ENCODE data around the gene TTF2.

TTF2 gene

GRCh38 chr1:117059678-117060440, at the start of gene TTF2:
TSS of gene TTF2 (plus strand) at chr1:117060326. CDS start at chr1:117060347, 21 bp downstream.
- Histone ChIP-seq H3K27ac (peak within 1 kb of the TSS in 20 of 21 experiments; percentile 49 to 89 (median 77)), H3K4me3 (peak within 1 kb of the TSS; percentile 68 to 97 (median 83))

- Histone ChIP-seq H3K4me3 (no peak overlapping the region), H3K27ac (no peak overlapping the region)
Observed at GRCh38 chr1:117011334-117011733, 48.8 kb upstream of the TTF2 start.

DNA sequence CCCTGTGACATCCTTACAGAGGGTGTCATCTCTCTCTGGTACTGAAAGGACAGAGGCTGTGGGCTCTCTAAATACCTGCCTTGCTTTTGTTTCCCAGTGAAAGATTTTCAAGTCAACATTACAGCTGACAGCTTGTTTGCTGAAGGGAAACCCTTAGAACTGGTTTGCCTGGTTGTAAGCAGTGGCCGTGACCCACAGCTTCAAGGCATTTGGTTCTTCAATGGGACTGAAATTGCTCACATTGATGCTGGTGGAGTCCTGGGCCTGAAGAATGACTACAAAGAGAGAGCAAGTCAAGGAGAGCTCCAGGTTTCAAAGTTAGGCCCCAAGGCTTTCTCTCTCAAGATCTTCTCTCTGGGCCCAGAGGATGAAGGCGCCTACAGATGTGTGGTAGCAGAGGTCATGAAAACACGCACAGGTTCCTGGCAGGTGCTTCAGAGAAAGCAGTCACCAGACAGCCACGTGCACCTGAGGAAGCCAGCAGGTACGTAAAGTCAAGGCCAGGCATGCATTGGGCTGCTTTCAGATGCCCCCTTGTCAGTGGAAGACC, 46.7 kb upstream of the TTF2 start:
- Histone ChIP-seq H3K4me3 (no peak overlapping the region), H3K27ac (peak overlapping the region in 1 of 21 experiments; percentile 38)

- no peak overlapping the region for H3K4me3 ChIP-seq
- no peak overlapping the region for H3K27ac ChIP-seq
Observed at GRCh38 chr1:117014209-117014608, 45.9 kb upstream of the TTF2 start.

- H3K27ac ChIP-seq: no peak overlapping the region
- no peak overlapping the region for H3K4me3 ChIP-seq
Observed at GRCh38 chr1:117015724-117016123, 44.4 kb upstream of the TTF2 start.

DNA sequence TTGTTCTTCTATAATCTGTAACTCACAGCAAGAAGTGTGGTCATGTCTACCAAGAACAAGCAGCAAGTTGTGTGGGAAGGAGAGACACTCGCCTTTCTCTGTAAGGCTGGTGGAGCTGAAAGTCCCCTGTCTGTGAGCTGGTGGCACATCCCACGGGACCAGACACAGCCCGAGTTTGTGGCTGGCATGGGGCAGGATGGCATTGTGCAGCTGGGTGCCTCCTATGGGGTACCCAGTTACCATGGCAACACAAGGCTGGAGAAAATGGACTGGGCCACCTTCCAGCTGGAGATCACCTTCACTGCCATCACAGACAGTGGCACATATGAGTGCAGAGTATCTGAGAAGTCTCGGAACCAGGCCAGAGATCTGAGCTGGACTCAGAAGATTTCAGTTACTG, 43.1 kb upstream of the TTF2 start:
- H3K4me3 ChIP-seq: no peak overlapping the region
- peak overlapping the region in 1 of 21 experiments; percentile 53 for H3K27ac ChIP-seq

- Histone ChIP-seq H3K4me3 (no peak overlapping the region), H3K27ac (peak overlapping the region in 1 of 21 experiments; percentile 53)
Observed at GRCh38 chr1:117017648-117018047, 42.5 kb upstream of the TTF2 start.

DNA sequence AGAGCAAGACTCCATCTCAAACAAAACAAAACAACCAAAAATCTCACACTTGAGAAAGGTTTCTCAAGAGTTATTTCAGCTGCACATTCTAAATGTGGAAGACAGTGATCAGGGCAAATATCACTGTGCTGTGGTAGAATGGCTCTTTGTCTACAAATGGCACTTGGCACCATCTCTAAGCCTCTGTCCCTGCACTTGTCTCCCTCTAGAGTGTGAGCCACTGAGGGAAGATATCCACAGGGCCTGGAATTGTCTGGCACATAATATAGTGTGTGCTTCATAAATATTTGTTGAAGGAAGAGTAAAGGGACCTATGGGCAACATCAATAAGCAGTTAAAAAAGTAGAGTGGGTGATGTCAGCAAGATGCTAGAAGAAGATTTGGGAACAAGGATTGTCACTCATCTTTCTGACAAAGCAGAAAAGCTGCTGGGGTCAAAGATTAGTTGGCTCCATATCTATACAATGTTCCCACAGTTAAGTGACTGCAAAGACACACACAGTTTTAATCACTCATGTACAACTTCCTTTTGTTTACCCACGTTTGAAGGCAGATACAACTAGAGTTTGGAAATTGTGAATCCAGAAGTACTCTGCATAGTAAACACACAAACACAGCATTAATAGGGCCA, 39.5 kb upstream of the TTF2 start:
- H3K27ac ChIP-seq: no peak overlapping the region
- no peak overlapping the region for H3K4me3 ChIP-seq

- Histone ChIP-seq H3K27ac (no peak overlapping the region), H3K4me3 (no peak overlapping the region)
Observed at GRCh38 chr1:117022114-117022513, 38.0 kb upstream of the TTF2 start.

- no peak overlapping the region for H3K4me3 ChIP-seq
- H3K27ac ChIP-seq: no peak overlapping the region
Observed at GRCh38 chr1:117025568-117025967, 34.6 kb upstream of the TTF2 start.

DNA sequence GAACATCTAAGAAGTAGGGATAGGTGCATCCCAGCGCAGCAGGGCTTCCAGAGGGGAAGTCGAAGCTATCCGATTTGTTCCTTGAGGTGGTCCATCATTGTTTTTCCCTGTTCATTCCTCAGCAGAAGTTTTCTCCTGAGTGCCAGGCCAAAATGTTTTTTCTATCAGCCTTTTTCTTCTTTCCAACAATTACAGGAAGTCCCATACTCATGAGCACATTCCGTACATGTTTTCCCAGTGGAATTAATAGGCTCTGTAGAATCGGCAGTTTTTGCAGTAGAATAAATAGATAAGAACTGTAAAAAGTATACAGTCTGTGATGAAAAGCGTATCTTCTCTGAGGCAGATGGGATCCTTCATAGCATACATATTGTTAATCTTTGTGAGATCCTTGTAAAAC, 33.8 kb upstream of the TTF2 start:
- H3K4me3 ChIP-seq: no peak overlapping the region

DNA sequence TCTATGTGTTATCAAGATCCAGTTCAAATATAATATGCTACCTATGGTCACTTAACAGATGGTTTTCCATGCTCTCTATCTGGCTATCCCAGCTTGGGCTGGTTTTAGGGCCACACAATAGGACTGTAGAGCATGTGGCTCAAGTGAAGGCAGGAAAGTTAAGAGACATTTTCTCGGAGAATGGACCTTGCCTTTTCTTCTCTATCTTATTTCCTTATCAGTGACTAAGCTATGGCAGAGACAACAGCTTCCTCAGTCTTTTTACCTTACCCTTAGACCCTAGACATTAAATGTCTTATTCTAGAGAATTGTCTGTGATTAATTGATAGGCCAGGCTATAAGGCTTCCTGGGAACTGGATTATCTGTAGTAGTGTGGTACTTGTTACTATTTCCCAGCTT, 30.4 kb upstream of the TTF2 start:
- no peak overlapping the region for H3K27ac ChIP-seq
- H3K4me3 ChIP-seq: no peak overlapping the region

More for the DNA sequence above, 33.8 kb upstream of the TTF2 start:
- no peak overlapping the region for H3K27ac ChIP-seq

GRCh38 chr1:117030271-117030877, 29.8 kb upstream of the TTF2 start:
- H3K4me3 ChIP-seq: no peak overlapping the region
- no peak overlapping the region for H3K27ac ChIP-seq

- no peak overlapping the region for H3K27ac ChIP-seq
- no peak overlapping the region for H3K4me3 ChIP-seq
Observed at GRCh38 chr1:117032266-117032665, 27.9 kb upstream of the TTF2 start.

DNA sequence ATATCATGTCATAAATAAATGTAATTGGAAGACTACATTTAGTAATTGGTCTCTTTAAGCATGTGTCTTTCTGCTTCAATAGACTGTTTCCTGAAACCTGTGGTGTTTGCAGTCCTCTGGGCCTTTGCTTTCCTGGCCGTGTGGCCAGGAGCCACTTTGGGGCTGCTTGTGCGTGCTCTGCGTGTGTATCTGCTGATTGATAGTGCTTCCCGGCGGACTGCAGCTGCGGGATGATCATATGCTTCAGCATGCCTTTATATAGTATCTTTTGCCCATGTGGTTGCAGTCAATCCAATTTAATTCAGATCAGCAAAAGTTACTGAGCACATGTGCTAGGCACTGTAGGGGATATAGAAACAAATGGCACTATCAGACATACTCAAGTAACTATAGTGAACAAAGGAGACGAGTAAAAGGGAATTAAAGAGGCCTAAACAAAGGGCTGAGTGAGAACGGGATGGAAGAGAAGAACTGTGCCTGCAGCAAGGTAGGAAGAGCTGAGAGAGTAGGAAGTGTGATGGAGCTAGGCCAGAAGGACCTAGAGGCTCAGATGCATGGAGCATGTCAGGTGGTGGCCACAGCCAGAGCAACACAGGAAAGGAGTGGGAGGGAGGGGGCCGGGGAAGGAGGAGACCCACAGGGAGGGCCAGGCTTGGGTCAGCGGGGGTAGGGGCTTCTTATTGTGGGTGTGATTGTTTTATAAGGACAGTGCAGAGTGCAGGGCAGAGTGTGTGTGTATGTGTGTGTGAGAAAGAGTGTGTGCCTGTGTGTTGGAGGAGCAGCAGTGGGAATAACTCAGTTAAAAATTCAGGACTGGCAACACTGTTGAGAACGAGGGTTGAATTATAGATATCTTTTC, 27.2 kb upstream of the TTF2 start:
- H3K27ac ChIP-seq: no peak overlapping the region
- H3K4me3 ChIP-seq: no peak overlapping the region

DNA sequence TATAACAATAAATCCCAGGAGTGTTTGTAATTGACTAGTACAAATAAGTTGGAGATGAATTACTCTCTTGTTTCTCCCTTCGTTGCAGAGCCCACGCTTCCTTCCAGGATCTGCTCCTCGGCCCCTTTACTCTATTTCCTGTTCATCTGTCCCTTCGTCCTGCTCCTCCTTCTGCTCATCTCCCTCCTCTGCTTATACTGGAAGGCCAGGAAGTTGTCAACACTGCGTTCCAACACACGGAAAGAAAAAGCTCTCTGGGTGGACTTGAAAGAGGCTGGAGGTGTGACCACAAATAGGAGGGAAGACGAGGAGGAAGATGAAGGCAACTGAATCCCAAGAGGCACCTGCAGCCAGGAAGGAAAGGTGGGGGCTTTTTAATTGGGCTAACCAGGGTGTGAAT, 26.4 kb upstream of the TTF2 start:
- Histone ChIP-seq H3K27ac (no peak overlapping the region), H3K4me3 (no peak overlapping the region)

GRCh38 chr1:117034791-117035290, 25.3 kb upstream of the TTF2 start:
- no peak overlapping the region for H3K27ac ChIP-seq
- no peak overlapping the region for H3K4me3 ChIP-seq

DNA sequence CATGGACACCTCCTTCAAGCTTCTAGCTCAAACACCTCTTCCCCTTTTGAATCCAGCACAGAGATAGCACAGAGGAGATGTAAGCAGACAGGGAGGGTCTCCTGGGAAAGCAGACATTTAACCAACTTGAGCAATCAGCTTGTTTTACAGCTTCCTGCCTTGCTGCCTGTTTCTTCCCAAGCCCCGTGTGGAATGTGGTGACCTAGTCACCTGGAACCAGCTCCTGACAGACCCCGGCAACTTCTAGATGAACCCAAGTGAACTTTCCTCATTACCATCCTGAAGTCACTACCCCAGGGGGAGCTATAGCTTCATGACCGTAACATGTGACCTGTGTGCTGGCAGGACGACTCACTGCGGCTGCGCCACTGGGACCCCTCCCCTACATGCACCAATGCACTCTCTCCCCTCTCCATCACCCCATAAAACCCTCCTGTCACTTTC, 24.1 kb upstream of the TTF2 start:
- H3K27ac ChIP-seq: no peak overlapping the region
- no peak overlapping the region for H3K4me3 ChIP-seq

DNA sequence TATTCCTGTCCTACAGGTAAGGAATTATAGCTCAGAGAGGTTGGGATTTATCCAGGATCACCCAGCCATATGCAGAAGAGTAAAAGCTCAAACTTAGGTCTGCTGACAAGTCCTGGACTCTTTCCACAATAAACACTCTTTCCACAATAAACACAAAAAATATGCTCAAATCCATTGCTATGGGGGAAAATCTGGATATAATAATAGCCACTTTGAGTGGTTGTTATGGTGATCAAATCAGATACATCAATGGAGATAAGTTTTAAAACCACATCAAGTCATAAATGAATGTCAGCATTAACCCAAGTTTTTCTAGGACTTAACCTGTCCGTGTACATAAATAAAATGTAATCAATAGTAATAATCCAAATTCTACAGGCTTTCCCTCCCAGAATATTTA, 22.3 kb upstream of the TTF2 start:
- Histone ChIP-seq H3K4me3 (no peak overlapping the region), H3K27ac (no peak overlapping the region)

DNA sequence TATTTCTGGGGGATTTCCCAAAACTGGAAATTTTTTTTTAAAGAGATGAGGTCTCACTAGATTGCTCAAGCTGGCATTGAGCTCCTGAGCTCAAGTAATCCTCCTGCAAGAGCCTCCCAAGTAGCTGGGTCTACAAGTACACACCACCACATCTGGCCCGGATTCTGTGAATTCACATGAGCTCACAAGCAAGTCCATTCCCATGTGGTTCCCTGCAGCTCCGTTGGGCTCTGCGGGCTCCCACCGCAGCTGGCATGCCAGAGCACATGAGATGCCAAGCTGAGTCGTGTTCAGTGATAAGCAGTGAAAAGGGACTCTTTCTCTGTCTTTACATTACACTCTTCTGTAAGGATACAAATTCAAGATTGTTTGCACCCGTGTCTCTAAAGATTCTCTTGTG, 21.9 kb upstream of the TTF2 start:
- Histone ChIP-seq H3K4me3 (no peak overlapping the region), H3K27ac (no peak overlapping the region)

Data from skin epidermis (tissue), 12 donors.